Islet of Langerhans (tissue), 1 donor: Measurements from ENCODE around the gene SYNGR1.

ENCODE experiments used
- FAIRE-seq: peaks from one replicate; lab custom pipeline; 2011; peaks lifted over from hg19 to GRCh38; lab: Jason Lieb, UNC

Gene SYNGR1

GRCh38 chr22:39371732-39372131, 21.9 kb downstream of the SYNGR1 start:
- no peak for FAIRE-seq

GRCh38 chr22:39374191-39374590, 24.4 kb downstream of the SYNGR1 start:
- no peak for FAIRE-seq

GRCh38 chr22:39374801-39375200, 25.0 kb downstream of the SYNGR1 start:
- no peak for FAIRE-seq

GRCh38 chr22:39375646-39376045, 25.9 kb downstream of the SYNGR1 start:
- FAIRE-seq, result no peak

GRCh38 chr22:39379756-39380730, 30.3 kb downstream of the SYNGR1 start:
- no peak for FAIRE-seq

GRCh38 chr22:39381009-39381755, 31.4 kb downstream of the SYNGR1 start:
- FAIRE-seq, result no peak

- FAIRE-seq, result no peak
Measured at GRCh38 chr22:39381930-39382329, 32.1 kb downstream of the SYNGR1 start.

- no peak for FAIRE-seq
Measured at GRCh38 chr22:39382410-39382809, 32.6 kb downstream of the SYNGR1 start.

GRCh38 chr22:39383841-39384625, 34.2 kb downstream of the SYNGR1 start:
- FAIRE-seq, result no peak

GRCh38 chr22:39384750-39385480, 35.1 kb downstream of the SYNGR1 start:
- FAIRE-seq, result no peak

GRCh38 chr22:39388261-39389011, 38.6 kb downstream of the SYNGR1 start:
- FAIRE-seq, result no peak

- FAIRE-seq, result no peak
Measured at GRCh38 chr22:39389420-39389819, 39.6 kb downstream of the SYNGR1 start.

- FAIRE-seq, result no peak
Measured at GRCh38 chr22:39392341-39392948, 42.7 kb downstream of the SYNGR1 start.

GRCh38 chr22:39395936-39396796, 46.4 kb downstream of the SYNGR1 start:
- no peak for FAIRE-seq

GRCh38 chr22:39396797-39397195, 47.0 kb downstream of the SYNGR1 start:
- no peak for FAIRE-seq

GRCh38 chr22:39401301-39401631, 51.5 kb downstream of the SYNGR1 start:
- no peak for FAIRE-seq

GRCh38 chr22:39405346-39406085, 55.7 kb downstream of the SYNGR1 start:
- FAIRE-seq, result no peak

- FAIRE-seq, result no peak
Measured at GRCh38 chr22:39408173-39408572, 58.4 kb downstream of the SYNGR1 start.

GRCh38 chr22:39408807-39409206, 59.0 kb downstream of the SYNGR1 start:
- no peak for FAIRE-seq
